Loucy (cell line): ENCODE data around the gene C16orf54.

Experiments used
- H2AFZ ChIP-seq: fragments of 200-600 bp; sonication (generic); 2 replicates; pipeline ENCODE4 v1.6.0; 2016; ENCODE audit warnings: antibody characterized with exemption, mild to moderate bottlenecking, low read length, moderate library complexity
- H3F3A ChIP-seq: fragments of 200-600 bp; 2 replicates; pipeline ENCODE4 v1.6.0; 2016; ENCODE audit warnings: antibody characterized with exemption, low read depth, mild to moderate bottlenecking
- H3K27me3 ChIP-seq: fragments of 200-600 bp; sonication (generic); 2 replicates; pipeline ENCODE4 v1.6.1; 2014; ENCODE audit warnings: low read length, mild to moderate bottlenecking; ENCODE audit not compliant: insufficient read depth, poor library complexity, severe bottlenecking
- H3K36me3 ChIP-seq: fragments of 200-600 bp; sonication (generic); 2 replicates; pipeline ENCODE4 v1.6.1; 2016; ENCODE audit warnings: low read length; ENCODE audit not compliant: insufficient read depth
- H3K4me1 ChIP-seq: fragments of 200-600 bp; sonication (generic); 2 replicates; pipeline ENCODE4 v1.5.1; 2014; ENCODE audit warnings: low read length, mild to moderate bottlenecking; ENCODE audit not compliant: insufficient read depth, poor library complexity, severe bottlenecking
- H3K4me2 ChIP-seq: fragments of 200-600 bp; sonication (generic); 2 replicates; pipeline ENCODE4 v1.6.0; 2014; ENCODE audit warnings: antibody characterized with exemption, low read length, low read depth, mild to moderate bottlenecking; ENCODE audit not compliant: poor library complexity, severe bottlenecking
- H3K4me3 ChIP-seq: fragments of 200-600 bp; sonication (generic); 2 replicates; pipeline ENCODE4 v1.5.1; 2014; ENCODE audit warnings: low read length, mild to moderate bottlenecking, mixed read lengths; ENCODE audit not compliant: poor library complexity, severe bottlenecking
- H3K79me2 ChIP-seq: fragments of 200-600 bp; sonication (generic); 2 replicates; pipeline ENCODE4 v1.6.1; 2014; ENCODE audit warnings: low read length; ENCODE audit not compliant: insufficient read depth
- H3K9ac ChIP-seq: fragments of 200-600 bp; sonication (generic); 2 replicates; pipeline ENCODE4 v1.6.0; 2014; ENCODE audit warnings: mild to moderate bottlenecking, low read depth, low read length, moderate library complexity; ENCODE audit not compliant: poor library complexity, severe bottlenecking
- H3K9me2 ChIP-seq: fragments of 200-600 bp; sonication (generic); replicated peaks from 2 replicates; pipeline ENCODE4 v1.6.1; 2016; ENCODE audit warnings: low read depth, low read length, mixed read lengths
- H3K9me3 ChIP-seq: fragments of 200-600 bp; sonication (generic); 2 replicates; pipeline ENCODE4 v1.6.1; 2014; ENCODE audit warnings: mild to moderate bottlenecking, antibody characterized with exemption, low read length, low read depth; ENCODE audit not compliant: insufficient read depth
- H4K20me1 ChIP-seq: fragments of 200-600 bp; sonication (generic); 2 replicates; pipeline ENCODE4 v1.6.0; 2014; ENCODE audit warnings: antibody characterized with exemption, low read length, mild to moderate bottlenecking; ENCODE audit not compliant: insufficient read depth, poor library complexity, severe bottlenecking
- EZH2phosphoT487 ChIP-seq: fragments of 200-600 bp; IDR thresholded peaks from 2 replicates; pipeline ENCODE4 v1.6.1; 2018; ENCODE audit warnings: antibody characterized with exemption, mild to moderate bottlenecking, moderate library complexity, borderline replicate concordance
- TF ChIP-seq, protein P1 (sequence below): fragments of 200-600 bp; sonication (generic); conservative IDR thresholded peaks from 2 replicates; pipeline ENCODE4 v1.5.1; 2014; ENCODE audit warnings: mild to moderate bottlenecking, antibody characterized with exemption, low read length

The C16orf54 gene

GRCh38 chr16:29720703-29721102 lies 25.1 kb downstream of the C16orf54 start:
- Histone ChIP-seq H3F3A (no peaks in the 10 kb centered on the region), H3K4me2 (peak overlapping the region; percentile 67), H3K9me3 (no peaks in the 10 kb centered on the region), H3K4me3 (peak overlapping the region; percentile 25), H3K36me3 (no peaks in the 10 kb centered on the region), H3K4me1 (peaks cover 9% of the 10 kb centered on the region), H2AFZ (peak overlapping the region; percentile 67; the same call in 1 of the 2 replicates), H3K27me3 (no peaks in the 10 kb centered on the region), H3K79me2 (no peaks in the 10 kb centered on the region), H3K9ac (peak overlapping the region; percentile 54), H3K9me2 (no peaks in the 10 kb centered on the region), H4K20me1 (no peaks in the 10 kb centered on the region)
- TF ChIP-seq EZH2phosphoT487, result no peak
- TF ChIP-seq, protein P1, sequence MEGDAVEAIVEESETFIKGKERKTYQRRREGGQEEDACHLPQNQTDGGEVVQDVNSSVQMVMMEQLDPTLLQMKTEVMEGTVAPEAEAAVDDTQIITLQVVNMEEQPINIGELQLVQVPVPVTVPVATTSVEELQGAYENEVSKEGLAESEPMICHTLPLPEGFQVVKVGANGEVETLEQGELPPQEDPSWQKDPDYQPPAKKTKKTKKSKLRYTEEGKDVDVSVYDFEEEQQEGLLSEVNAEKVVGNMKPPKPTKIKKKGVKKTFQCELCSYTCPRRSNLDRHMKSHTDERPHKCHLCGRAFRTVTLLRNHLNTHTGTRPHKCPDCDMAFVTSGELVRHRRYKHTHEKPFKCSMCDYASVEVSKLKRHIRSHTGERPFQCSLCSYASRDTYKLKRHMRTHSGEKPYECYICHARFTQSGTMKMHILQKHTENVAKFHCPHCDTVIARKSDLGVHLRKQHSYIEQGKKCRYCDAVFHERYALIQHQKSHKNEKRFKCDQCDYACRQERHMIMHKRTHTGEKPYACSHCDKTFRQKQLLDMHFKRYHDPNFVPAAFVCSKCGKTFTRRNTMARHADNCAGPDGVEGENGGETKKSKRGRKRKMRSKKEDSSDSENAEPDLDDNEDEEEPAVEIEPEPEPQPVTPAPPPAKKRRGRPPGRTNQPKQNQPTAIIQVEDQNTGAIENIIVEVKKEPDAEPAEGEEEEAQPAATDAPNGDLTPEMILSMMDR, result no peak

GRCh38 chr16:29719063-29719462 lies 26.7 kb downstream of the C16orf54 start:
- Histone ChIP-seq H3K4me3 (no peak overlapping the region), H3K9ac (no peak overlapping the region), H3K4me1 (peaks cover 17% of the 10 kb centered on the region), H2AFZ (no peak overlapping the region), H3K27me3 (no peaks in the 10 kb centered on the region), H3K4me2 (no peak overlapping the region), H3F3A (no peaks in the 10 kb centered on the region), H3K9me2 (no peaks in the 10 kb centered on the region), H4K20me1 (no peaks in the 10 kb centered on the region), H3K79me2 (no peaks in the 10 kb centered on the region), H3K36me3 (no peaks in the 10 kb centered on the region), H3K9me3 (no peaks in the 10 kb centered on the region)
- TF ChIP-seq EZH2phosphoT487, result no peak
- TF ChIP-seq, protein P1, result no peak

DNA sequence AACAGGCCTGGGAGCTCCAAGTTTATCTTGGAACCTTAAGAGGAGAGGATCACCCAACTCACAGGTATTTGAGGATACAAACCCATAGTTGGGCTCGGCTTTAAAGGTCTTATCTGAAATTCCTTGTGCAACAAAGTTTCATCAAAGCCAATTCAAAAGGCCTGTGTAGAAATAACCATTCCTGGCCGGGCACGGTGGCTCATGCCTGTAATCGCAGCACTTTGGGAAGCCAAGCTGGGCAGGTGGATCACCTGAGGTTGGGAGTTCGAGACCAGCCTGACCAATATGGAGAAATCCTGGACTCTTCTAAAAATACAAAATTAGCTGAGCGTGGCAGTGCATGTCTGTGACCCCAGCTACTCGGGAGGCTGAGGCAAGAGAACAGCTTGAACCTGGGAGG lies 28.7 kb downstream of the C16orf54 start:
- H3K79me2 ChIP-seq, result no peaks in the 10 kb centered on the region
- no peaks in the 10 kb centered on the region for H3K36me3 ChIP-seq
- no peak for TF ChIP-seq EZH2phosphoT487
- TF ChIP-seq, protein P1, result no peak

More for the DNA sequence above, 28.7 kb downstream of the C16orf54 start:
- Histone ChIP-seq H3K9me2 (no peaks in the 10 kb centered on the region), H4K20me1 (no peaks in the 10 kb centered on the region), H2AFZ (no peak overlapping the region), H3K4me3 (no peak overlapping the region), H3K9ac (no peak overlapping the region), H3K9me3 (no peaks in the 10 kb centered on the region), H3K27me3 (no peaks in the 10 kb centered on the region), H3K4me1 (peaks cover 17% of the 10 kb centered on the region), H3K4me2 (no peak overlapping the region), H3F3A (no peaks in the 10 kb centered on the region)
